Activated B cell treated with CpG ODN at 0.5 μM for 24 hours (primary cell): ENCODE data around the gene RAD52. TPM values are rescaled to one million over a fixed set of nuclear protein-coding genes. Genes with fewer than 3 reads are reported as not detected.

Experiments
- ATAC-seq: fragments of 200-7000 bp; cut with Tn5 transposase; one replicate; pipeline ENCODE4 v1.10.0; 2021; ENCODE audit warnings: low read depth, mild to moderate bottlenecking, moderate library complexity
- CTCF ChIA-PET: fragments of 350-600 bp; sonication (Branson Sonifier 250); formaldehyde crosslinking; loops from one replicate; lab custom pipeline; 2021; ENCODE audit warnings: antibody characterized with exemption; lab: Charles Lee
- POLR2A ChIA-PET: fragments of 350-600 bp; sonication (Branson Sonifier 250); formaldehyde crosslinking; loops from one replicate; lab custom pipeline; 2021; ENCODE audit warnings: antibody characterized with exemption; lab: Charles Lee
- DNase-seq: peaks from one replicate; pipeline ENCODE4 v3.0.0; 2022
- H3K27ac Mint-ChIP-seq: one replicate; pipeline ENCODE4 v1.8.0; 2020; ENCODE audit warnings: mixed read lengths
- H3K27me3 Mint-ChIP-seq: one replicate; pipeline ENCODE4 v1.8.0; 2021; ENCODE audit warnings: mixed read lengths
- H3K36me3 Mint-ChIP-seq: one replicate; pipeline ENCODE4 v1.8.0; 2021; ENCODE audit warnings: low read depth, mixed read lengths
- H3K4me1 Mint-ChIP-seq: one replicate; pipeline ENCODE4 v1.8.0; 2021; ENCODE audit warnings: mixed read lengths
- H3K4me3 Mint-ChIP-seq: one replicate; pipeline ENCODE4 v1.8.0; 2020; ENCODE audit warnings: mild to moderate bottlenecking, mixed read lengths
- H3K9me3 Mint-ChIP-seq: one replicate; pipeline ENCODE4 v1.8.0; 2020; ENCODE audit warnings: mixed read lengths
- intact Hi-C: fragments of 100-400 bp; cut with micrococcal nuclease; formaldehyde crosslinking; loops from one replicate; pipeline ENCODE4 v1.15.1; 2024
- total RNA-seq: library from RNA; stranded (reverse); gene quantifications from 2 replicates; pipeline ENCODE4 v1.2.3, GENCODE V29; 2022
- TF ChIP-seq, protein P1 (sequence below): fragments of 200-600 bp; IDR thresholded peaks from one replicate; pipeline ENCODE4 v1.8.0; 2022; ENCODE audit warnings: antibody characterized with exemption, mild to moderate bottlenecking

Gene RAD52
- total RNA-seq, 1 donor from 2014 or later: 15.2 TPM

DNA sequence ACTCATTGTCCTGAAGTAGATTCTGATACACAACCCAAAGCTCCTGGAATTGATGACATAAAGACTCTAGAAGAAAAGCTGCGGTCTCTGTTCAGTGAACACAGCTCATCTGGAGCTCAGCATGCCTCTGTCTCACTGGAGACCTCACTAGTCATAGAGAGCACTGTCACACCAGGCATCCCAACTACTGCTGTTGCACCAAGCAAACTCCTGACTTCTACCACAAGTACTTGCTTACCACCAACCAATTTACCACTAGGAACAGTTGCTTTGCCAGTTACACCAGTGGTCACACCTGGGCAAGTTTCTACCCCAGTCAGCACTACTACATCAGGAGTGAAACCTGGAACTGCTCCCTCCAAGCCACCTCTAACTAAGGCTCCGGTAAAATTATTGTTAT is 63.8 kb downstream of the RAD52 start:
- no peak for ATAC-seq
- no peak for DNase-seq
- ChIA-PET POLR2A (no interaction called here), CTCF (interaction anchor here (0.6 to 1.5 kb wide), 2 partner anchors 207 to 749 kb away, joined by 3 to 4 read pairs; no protein-coding TSS in a partner anchor)
- no peak overlapping the region for H3K27ac Mint-ChIP-seq
- no peaks in the 10 kb centered on the region for H3K27me3 Mint-ChIP-seq
- H3K36me3 Mint-ChIP-seq: peaks cover 93% of the 10 kb centered on the region
- intact Hi-C loops: no loop called here
- no peaks in the 10 kb centered on the region for H3K4me1 Mint-ChIP-seq
- TF ChIP-seq, protein P1, sequence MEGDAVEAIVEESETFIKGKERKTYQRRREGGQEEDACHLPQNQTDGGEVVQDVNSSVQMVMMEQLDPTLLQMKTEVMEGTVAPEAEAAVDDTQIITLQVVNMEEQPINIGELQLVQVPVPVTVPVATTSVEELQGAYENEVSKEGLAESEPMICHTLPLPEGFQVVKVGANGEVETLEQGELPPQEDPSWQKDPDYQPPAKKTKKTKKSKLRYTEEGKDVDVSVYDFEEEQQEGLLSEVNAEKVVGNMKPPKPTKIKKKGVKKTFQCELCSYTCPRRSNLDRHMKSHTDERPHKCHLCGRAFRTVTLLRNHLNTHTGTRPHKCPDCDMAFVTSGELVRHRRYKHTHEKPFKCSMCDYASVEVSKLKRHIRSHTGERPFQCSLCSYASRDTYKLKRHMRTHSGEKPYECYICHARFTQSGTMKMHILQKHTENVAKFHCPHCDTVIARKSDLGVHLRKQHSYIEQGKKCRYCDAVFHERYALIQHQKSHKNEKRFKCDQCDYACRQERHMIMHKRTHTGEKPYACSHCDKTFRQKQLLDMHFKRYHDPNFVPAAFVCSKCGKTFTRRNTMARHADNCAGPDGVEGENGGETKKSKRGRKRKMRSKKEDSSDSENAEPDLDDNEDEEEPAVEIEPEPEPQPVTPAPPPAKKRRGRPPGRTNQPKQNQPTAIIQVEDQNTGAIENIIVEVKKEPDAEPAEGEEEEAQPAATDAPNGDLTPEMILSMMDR: no peak
- no peak overlapping the region for H3K4me3 Mint-ChIP-seq
- no peaks in the 10 kb centered on the region for H3K9me3 Mint-ChIP-seq

DNA sequence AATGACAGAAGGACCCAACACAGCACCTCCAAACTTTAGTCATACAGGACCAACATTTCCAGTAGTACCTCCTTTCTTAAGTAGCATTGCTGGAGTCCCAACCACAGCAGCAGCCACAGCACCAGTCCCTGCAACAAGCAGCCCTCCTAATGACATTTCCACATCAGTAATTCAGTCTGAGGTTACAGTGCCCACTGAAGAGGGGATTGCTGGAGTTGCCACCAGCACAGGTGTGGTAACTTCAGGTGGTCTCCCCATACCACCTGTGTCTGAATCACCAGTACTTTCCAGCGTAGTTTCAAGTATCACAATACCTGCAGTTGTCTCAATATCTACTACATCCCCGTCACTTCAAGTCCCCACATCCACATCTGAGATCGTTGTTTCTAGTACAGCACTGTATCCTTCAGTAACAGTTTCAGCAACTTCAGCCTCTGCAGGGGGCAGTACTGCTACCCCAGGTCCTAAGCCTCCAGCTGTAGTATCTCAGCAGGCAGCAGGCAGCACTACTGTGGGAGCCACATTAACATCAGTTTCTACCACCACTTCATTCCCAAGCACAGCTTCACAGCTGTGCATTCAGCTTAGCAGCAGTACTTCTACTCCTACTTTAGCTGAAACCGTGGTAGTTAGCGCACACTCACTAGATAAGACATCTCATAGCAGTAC is 64.6 kb downstream of the RAD52 start:
- POLR2A ChIA-PET: no interaction called here
- no peak for ATAC-seq
- no peak overlapping the region for H3K27ac Mint-ChIP-seq
- no peaks in the 10 kb centered on the region for H3K4me1 Mint-ChIP-seq
- H3K27me3 Mint-ChIP-seq: no peaks in the 10 kb centered on the region
- intact Hi-C loops: no loop called here
- no peak for DNase-seq
- CTCF ChIA-PET: interaction anchor here (0.6 to 1.5 kb wide), 2 partner anchors 208 to 750 kb away, joined by 3 to 4 read pairs; no protein-coding TSS in a partner anchor
- H3K4me3 Mint-ChIP-seq: no peak overlapping the region
- H3K36me3 Mint-ChIP-seq: peaks cover 94% of the 10 kb centered on the region
- no peaks in the 10 kb centered on the region for H3K9me3 Mint-ChIP-seq
- TF ChIP-seq, protein P1: no peak

DNA sequence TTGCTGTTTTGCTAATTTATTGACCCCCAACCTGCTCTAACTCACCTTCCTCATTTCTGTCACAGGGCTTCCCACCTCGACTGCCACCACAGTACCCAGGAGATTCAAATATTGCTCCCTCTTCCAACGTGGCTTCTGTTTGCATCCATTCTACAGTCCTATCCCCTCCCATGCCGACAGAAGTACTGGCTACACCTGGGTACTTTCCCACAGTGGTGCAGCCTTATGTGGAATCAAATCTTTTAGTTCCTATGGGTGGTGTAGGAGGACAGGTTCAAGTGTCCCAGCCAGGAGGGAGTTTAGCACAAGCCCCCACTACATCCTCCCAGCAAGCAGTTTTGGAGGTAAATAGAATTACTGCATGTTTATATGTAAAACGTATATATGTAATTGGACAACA is 68.8 kb downstream of the RAD52 start:
- Mint-ChIP-seq H3K9me3 (no peaks in the 10 kb centered on the region), H3K36me3 (peaks cover 81% of the 10 kb centered on the region), H3K27me3 (no peaks in the 10 kb centered on the region), H3K27ac (no peak overlapping the region), H3K4me1 (no peaks in the 10 kb centered on the region), H3K4me3 (no peak overlapping the region)
- DNase-seq (no peak), ATAC-seq (no peak)
- POLR2A ChIA-PET: no interaction called here
- intact Hi-C loops: no loop called here
- TF ChIP-seq, protein P1: no peak
- CTCF ChIA-PET: no interaction called here

DNA sequence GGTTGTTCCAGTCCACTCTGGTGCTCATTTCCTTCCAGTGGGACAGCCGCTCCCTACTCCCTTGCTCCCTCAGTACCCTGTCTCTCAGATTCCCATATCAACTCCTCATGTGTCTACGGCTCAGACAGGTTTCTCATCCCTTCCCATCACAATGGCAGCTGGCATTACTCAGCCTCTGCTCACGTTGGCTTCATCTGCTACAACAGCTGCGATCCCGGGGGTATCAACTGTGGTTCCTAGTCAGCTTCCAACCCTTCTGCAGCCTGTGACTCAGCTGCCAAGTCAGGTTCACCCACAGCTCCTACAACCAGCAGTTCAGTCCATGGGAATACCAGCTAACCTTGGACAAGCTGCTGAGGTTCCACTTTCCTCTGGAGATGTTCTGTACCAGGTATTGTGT is 69.9 kb downstream of the RAD52 start:
- Mint-ChIP-seq H3K27me3 (no peaks in the 10 kb centered on the region), H3K4me1 (no peaks in the 10 kb centered on the region), H3K4me3 (no peak overlapping the region), H3K27ac (no peak overlapping the region), H3K36me3 (peaks cover 80% of the 10 kb centered on the region), H3K9me3 (no peaks in the 10 kb centered on the region)
- ChIA-PET CTCF (interaction anchor here (0.9 kb wide), 1 partner anchor 303 kb away, joined by 3 read pairs; no protein-coding TSS in a partner anchor), POLR2A (no interaction called here)
- DNase-seq: no peak
- intact Hi-C loops: no loop called here
- TF ChIP-seq, protein P1: no peak
- ATAC-seq: no peak

DNA sequence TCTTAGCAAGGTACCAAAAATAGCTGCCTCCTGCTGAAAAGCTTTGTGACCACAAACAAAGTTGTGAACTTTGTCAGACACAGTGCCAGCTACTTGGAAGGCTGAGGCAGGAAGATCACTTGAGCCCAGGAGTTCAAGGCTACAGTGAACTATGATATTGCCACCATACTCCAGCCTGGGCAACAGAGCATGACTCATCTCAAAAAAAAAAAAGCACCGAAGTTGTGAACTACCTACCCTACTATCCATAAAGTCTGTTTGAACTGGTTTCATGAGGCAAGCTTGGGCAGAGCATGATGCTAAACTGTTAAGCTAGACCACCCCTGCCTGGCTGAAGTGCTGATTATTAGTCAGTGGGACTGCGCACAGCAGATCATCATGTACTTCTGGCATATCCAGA is 75.5 kb downstream of the RAD52 start:
- peaks cover 65% of the 10 kb centered on the region for H3K36me3 Mint-ChIP-seq
- POLR2A ChIA-PET: interaction anchor here (0.7 kb wide), 1 partner anchor 44 kb away, joined by 4 read pairs; no protein-coding TSS in a partner anchor
- ATAC-seq: no peak
- TF ChIP-seq, protein P1: no peak
- DNase-seq: no peak
- CTCF ChIA-PET: interaction anchor here (0.6 to 1.2 kb wide), 2 partner anchors 60 to 259 kb away, joined by 3 to 8 read pairs; no protein-coding TSS in a partner anchor
- no peaks in the 10 kb centered on the region for H3K4me1 Mint-ChIP-seq
- no peaks in the 10 kb centered on the region for H3K9me3 Mint-ChIP-seq
- H3K4me3 Mint-ChIP-seq: no peak overlapping the region
- intact Hi-C loops: no loop called here
- no peaks in the 10 kb centered on the region for H3K27me3 Mint-ChIP-seq
- H3K27ac Mint-ChIP-seq: no peak overlapping the region
